GM19455 (cell line): ENCODE measurements around the gene SNX10.

Experiments
- ATAC-seq: cut with Tn5 transposase; IDR thresholded peaks from one replicate; pipeline ENCODE4 v1.9.1; 2021; ENCODE audit not compliant: unreplicated experiment

SNX10 gene

GRCh38 chr7:26398756-26399509, 107.3 kb downstream of the SNX10 start:
- peak; percentile 79 for ATAC-seq

- ATAC-seq: no peak
Measured at GRCh38 chr7:26399736-26400135, 108.1 kb downstream of the SNX10 start.

GRCh38 chr7:26403640-26404039, 112.0 kb downstream of the SNX10 start:
- no peak for ATAC-seq

- no peak for ATAC-seq
Measured at GRCh38 chr7:26404189-26404996, 112.7 kb downstream of the SNX10 start.

DNA sequence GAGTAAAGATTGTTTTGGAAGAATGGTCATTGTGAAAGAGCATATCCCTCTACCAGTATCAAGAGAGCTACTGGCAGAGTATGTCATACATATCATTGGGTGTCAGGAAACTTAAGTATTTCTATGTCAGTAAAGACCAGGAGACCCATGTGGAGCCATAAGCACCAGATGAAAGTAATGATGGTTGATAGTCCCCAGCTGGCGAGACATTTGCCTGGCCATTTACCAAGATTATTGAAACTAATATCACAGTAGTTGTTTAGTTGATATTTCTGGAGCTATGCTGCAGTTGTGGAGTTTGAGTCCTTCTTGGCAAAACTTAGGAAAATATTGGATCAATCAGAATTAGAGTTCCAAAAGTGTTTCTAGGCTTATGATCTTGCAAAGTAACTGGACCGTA, 114.8 kb downstream of the SNX10 start:
- ATAC-seq: no peak

DNA sequence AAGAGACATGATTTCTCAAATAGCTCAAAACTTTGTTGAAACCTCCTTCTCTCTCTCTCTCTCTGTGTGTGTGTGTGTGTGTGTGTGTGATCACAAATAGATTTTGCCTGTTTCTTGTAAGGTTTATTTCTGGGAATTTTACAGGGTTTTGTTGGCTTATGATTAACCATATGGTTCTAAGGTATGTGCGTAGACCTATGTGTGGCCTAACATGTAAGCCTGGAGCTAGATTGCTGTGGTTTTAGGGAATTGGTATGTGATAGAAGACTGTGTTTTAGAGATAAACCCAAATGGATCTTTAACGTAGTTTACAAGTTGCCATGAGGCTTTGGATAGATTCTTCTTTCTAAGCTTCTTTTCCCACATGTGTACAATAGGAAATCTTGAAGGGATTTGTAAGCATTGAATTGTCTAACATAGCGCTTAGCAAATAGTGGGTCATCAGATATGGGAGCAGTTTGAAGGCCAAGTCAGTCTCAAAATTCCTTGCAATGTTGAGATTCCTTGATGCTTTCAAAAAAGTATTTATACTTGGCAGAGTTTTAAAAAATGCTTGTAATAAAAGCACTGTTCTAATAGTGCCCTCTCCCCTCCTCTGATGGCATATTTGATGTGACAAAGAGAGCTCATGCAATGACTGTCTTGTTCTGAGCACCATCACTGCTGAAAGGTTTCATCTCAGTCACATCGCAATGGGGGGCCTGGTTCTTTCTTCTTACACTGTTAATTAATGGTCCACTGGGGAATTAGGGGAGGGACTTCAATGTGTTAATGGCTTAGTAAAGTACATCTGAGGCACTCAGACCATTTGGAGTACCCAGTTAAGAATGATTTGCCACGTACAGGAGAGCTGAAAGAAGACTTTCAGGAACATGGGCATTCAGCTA, 118.2 kb downstream of the SNX10 start:
- ATAC-seq: no peak

- no peak for ATAC-seq
Measured at GRCh38 chr7:26413007-26413691, 121.5 kb downstream of the SNX10 start.

DNA sequence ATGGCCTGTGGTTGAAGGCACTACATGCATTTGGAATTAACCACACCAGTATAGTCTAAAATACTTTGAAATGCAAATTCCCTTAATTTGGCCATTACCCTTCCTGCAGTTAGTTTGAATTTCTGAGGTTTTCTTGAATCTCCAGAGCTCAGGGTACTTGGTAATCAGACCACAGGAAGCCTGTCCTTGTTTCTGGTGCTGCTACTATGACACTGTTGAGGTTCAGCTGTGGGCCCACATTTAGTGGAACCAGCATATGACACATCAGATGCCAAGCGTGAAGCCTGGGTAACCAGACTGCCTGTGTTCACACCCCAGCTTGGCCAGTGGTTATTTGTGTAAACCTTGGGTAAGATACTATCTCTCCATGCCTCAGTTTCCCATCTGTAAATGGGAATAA, 124.3 kb downstream of the SNX10 start:
- no peak for ATAC-seq

DNA sequence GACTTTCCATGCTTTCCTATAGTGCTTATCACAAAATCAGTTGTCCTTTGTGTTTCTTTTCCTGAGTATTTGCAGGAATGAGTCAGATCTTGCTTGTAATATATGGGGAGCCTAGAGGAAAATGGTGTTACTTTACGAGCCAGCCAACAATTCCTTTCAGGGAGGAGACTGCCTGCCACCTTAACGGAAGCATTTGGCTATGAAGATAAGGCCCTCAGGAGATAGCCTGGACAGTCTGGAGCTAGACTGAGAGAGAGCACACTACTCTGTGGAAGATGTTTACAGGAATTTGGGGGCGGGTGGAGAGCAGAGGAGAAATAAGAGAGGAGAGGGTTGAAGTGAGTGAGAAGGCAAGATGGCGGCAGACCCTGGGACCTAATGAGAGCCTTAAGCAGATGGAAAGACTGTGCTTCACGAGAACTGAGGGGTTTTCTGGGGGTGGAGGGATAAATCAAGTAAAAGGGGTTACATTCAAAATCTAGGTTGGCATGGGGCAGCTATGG, 126.3 kb downstream of the SNX10 start:
- ATAC-seq: no peak

DNA sequence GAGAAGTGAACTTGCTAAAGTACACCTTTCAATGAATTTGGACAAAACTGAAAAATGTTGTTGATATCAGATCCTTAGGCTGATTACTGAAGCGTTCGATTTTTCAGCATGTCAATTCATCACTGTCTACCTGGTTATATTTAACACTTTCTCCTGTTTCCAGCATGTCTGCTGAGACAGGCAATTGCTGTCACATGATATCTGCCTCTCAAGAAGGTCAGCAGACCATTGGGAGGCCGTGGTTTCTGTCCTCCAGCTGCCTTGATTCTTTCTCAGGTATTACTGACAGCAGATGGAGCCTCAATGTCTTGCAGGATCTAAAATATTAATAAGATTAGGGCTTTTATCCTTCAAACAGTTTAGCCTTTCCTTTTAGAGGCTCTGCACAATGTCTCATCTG, 127.5 kb downstream of the SNX10 start:
- no peak for ATAC-seq

- no peak for ATAC-seq
Measured at GRCh38 chr7:26420422-26421019, 128.9 kb downstream of the SNX10 start.

- ATAC-seq: no peak
Measured at GRCh38 chr7:26422761-26423160, 131.1 kb downstream of the SNX10 start.

- ATAC-seq: no peak
Measured at GRCh38 chr7:26423436-26423835, 131.8 kb downstream of the SNX10 start.
